Motor neuron (in vitro differentiated cells): ENCODE measurements around the gene SGMS1. TPM values are rescaled to one million over a fixed set of nuclear protein-coding genes. Genes with fewer than 3 reads are reported as not detected.
A peak's percentile ranks its signal among the peaks of the same experiment; 100 is the strongest.
"Not testable (repeated sequence)": the region's sequence is repeated elsewhere in the genome, so short reads cannot be mapped to it uniquely, and the experiment has no call there.

Experiments used
- ATAC-seq, 8 experiments: fragments of 200-7000 bp; cut with Tn5 transposase; replicated peaks in 6 of 8; 2 replicates each; pipeline ENCODE4 v1.8.0; 2021; ENCODE audit warnings: mild to moderate bottlenecking in 8 of 8, moderate library complexity in 8 of 8
- H3K27ac ChIP-seq, 2 donors: fragments of 250-450 bp; sonication (Bioruptor Pico); 2 replicates each; pipeline ENCODE4 v1.9.0; 2021; ENCODE audit warnings: antibody characterized with exemption in 2 of 2, mild to moderate bottlenecking in 2 of 2, moderate library complexity in 1 of 2
- H3K4me1 ChIP-seq, 2 donors: fragments of 250-450 bp; sonication (Bioruptor Pico); replicated peaks in 1 of 2; 2 replicates each; pipeline ENCODE4 v1.6.1; 2021; ENCODE audit warnings: antibody characterized with exemption in 2 of 2, mild to moderate bottlenecking in 2 of 2, moderate library complexity in 1 of 2
- H3K4me3 ChIP-seq, 5 donors: fragments of 250-450 bp; sonication (Bioruptor Pico); 2 replicates each; pipeline ENCODE4 v1.9.0; 2021; ENCODE audit warnings: antibody characterized with exemption in 5 of 5, mild to moderate bottlenecking in 5 of 5, moderate library complexity in 4 of 5
- WGBS, 10 experiments: fragments of 450-650 bp; shearing (Covaris generic); methylation state at CpG; one replicate each; pipeline ENCODE4 v1.0.0; 2022; 5-methylcytosine and 5-hydroxymethylcytosine counted together
- in situ Hi-C, 9 experiments: fragments of 400-800 bp; cut with MboI; loops; one replicate each; pipeline ENCODE4 v1.15.0; 2021; ENCODE audit warnings: low sequenced_read_pairs in 9 of 9, low pct_unique_long_range_greater_than_20kb in 2 of 9; ENCODE audit not compliant: unreplicated experiment in 9 of 9
- total RNA-seq, 8 experiments: library from RNA; unstranded; fragments of 300-600 nt; gene quantifications; 2 replicates each; pipeline versions ENCODE4 v1.2.3 to v1.2.4, GENCODE V29; 2022

The SGMS1 gene
- total RNA-seq, 8 experiments from 2014 or later, result 8.5 to 31.0 (median 19.8) TPM

DNA sequence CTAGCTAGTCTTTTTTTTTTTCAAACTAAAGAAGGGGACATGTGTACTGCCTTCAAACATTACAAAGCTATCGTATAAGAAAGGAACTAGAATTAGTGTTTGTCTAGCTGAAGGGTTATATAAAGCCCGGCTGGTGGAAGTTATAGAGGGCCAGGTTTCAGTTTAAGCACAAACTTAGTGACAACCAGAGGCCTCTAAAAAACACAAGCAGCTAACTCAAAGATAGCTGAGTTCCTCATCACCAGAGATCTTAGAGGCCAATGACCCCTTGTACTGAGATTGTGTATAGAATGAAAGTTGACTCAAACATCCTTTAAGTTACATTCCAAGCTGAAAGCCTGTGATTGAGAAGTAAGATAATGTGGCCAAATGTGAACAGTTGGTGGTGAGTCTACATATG is 28.1 kb upstream of the SGMS1 start:
- no peak for ATAC-seq
- 29 to 100% (median 78%) methylated on average over 1 to 2 of the region's 2 CpGs; no CpG with 5 or more reads in 1 of the 10 experiments for WGBS, 10 experiments
- Histone ChIP-seq H3K4me3 (no peak overlapping the region), H3K4me1 (no peaks in the 10 kb centered on the region), H3K27ac (no peak overlapping the region)
- in situ Hi-C loops, result no loop called here

DNA sequence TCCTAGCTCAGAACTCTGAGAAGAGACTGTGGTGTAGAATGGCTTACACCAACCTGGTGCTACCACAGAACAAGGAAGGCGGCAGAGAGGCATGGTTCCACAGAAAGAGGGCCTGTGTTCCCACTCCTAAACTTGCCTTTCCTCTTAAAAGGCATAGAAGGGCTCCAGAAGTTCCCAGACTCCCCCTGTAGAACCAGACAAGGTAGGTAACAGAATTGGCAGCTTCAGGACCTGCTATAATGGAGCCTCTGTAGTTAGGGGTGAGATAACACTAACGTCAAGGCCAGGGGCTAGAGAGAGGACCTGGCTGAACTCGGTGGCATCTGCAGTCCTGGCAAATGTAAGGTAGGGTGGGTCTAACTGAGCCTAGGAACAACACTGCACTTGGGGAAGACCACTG is 26.7 kb upstream of the SGMS1 start:
- Histone ChIP-seq H3K4me3 (no peak overlapping the region), H3K4me1 (no peaks in the 10 kb centered on the region), H3K27ac (no peak overlapping the region)
- 83 to 100% (median 92%) methylated on average over 1 to 2 of the region's 3 CpGs; no CpG with 5 or more reads in 5 of the 10 experiments for WGBS, 10 experiments
- in situ Hi-C loops, result no loop called here
- ATAC-seq, result no peak

GRCh38 chr10:50648935-50649227 is 25.1 kb upstream of the SGMS1 start:
- H3K4me1 ChIP-seq, result no peaks in the 10 kb centered on the region
- in situ Hi-C loops, result loop anchor here in 1 of 9 experiments (25.0 kb wide), 1 partner anchor 88 kb away; the partner anchor contains the start of gene ASAH2B
- H3K27ac ChIP-seq, result no peak overlapping the region
- no peak overlapping the region for H3K4me3 ChIP-seq
- ATAC-seq, result no peak
- 29 to 89% (median 40%) methylated on average over 1 of the region's 1 CpG; no CpG with 5 or more reads in 3 of the 10 experiments for WGBS, 10 experiments

DNA sequence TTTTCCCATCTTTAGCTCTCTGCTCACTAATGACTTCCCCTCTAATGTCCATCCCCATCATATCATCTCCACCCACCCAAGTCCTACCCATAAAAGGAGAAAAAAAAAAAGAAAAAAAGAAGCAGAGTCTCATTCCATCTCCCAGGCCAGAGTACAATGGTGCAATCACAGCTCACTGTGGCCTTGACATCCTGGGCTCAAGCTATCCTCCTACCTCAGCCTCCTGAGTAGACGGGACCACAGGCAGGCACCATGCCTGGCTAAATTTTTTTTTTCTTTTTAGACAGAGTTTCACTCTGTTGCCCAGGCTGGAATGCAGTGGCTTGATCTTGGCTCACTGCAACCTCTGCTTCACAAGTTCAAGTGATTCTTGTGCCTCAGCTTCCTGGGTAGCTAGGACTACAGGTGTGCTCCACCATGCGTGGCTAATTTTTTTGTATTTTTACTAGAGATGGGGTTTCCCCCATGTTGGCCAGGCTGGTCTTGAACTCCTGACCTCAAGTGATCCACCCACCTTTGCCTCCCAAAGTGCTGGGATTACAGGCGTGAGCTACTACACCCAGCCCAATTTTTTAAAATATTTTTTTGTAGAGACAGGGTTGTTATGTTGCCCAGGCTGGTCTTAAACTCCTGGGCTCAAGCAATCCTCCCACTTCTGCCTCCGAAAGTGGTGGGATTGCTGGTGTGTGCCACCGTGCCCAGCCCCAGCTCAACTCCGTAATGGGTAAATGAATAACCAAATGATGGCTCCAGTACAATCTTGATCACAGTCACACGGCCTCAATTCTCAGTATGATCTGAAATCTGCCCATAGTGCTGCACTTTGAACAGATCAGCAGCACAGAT is 24.6 kb upstream of the SGMS1 start:
- H3K4me3 ChIP-seq, result no peak overlapping the region
- no peaks in the 10 kb centered on the region for H3K4me1 ChIP-seq
- no peak overlapping the region for H3K27ac ChIP-seq
- in situ Hi-C loops, result loop anchor here in 1 of 9 experiments (25.0 kb wide), 1 partner anchor 89 kb away; the partner anchor contains the start of gene ASAH2B
- WGBS, 10 experiments, result 66 to 100% (median 86%) methylated on average over 1 to 5 of the region's 7 CpGs; no CpG with 5 or more reads in 1 of the 10 experiments
- no peak for ATAC-seq

GRCh38 chr10:50647350-50647749 is 23.6 kb upstream of the SGMS1 start:
- H3K4me3 ChIP-seq, ATAC-seq, H3K4me1 ChIP-seq, H3K27ac ChIP-seq: not testable (repeated sequence)
- in situ Hi-C loops, result loop anchor here in 1 of 9 experiments (25.0 kb wide), 1 partner anchor 90 kb away; the partner anchor contains the start of gene ASAH2B
- WGBS, 10 experiments, result 57 to 100% (median 100%) methylated on average over 1 of the region's 1 CpG; no CpG with 5 or more reads in 3 of the 10 experiments

DNA sequence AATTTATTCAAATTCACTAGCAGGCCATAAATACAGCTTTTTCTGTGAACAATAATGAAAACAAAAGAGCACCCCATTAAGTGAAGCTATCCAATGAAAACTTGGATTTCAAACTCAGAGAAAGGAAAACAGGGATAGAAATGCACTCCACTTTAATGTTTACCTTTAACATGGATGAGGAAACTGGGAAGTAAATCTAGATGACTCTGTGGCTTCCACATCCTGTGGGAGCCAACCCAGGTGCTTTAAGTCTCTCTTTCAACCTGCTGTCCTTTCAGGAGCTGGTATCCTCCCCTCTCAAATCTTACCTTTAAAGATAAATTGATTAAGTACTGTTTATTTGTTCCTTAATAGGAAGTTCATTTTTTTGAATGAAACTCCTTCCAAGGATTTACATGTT is 21.5 kb upstream of the SGMS1 start:
- Histone ChIP-seq H3K4me1 (no peaks in the 10 kb centered on the region), H3K27ac (no peak overlapping the region), H3K4me3 (no peak overlapping the region)
- in situ Hi-C loops, result loop anchor here in 1 of 9 experiments (25.0 kb wide), 1 partner anchor 92 kb away; the partner anchor contains the start of gene ASAH2B
- ATAC-seq, result no peak

- ATAC-seq, result no peak
- in situ Hi-C loops, result loop anchor here in 1 of 9 experiments (25.0 kb wide), 1 partner anchor 96 kb away; the partner anchor contains the start of gene ASAH2B
- Histone ChIP-seq H3K27ac (no peak overlapping the region), H3K4me3 (no peak overlapping the region), H3K4me1 (no peaks in the 10 kb centered on the region)
- 0 to 95% (median 85%) methylated on average over 1 to 2 of the region's 2 CpGs; no CpG with 5 or more reads in 1 of the 10 experiments for WGBS, 10 experiments
Observed at GRCh38 chr10:50641626-50642025, 17.9 kb upstream of the SGMS1 start.

DNA sequence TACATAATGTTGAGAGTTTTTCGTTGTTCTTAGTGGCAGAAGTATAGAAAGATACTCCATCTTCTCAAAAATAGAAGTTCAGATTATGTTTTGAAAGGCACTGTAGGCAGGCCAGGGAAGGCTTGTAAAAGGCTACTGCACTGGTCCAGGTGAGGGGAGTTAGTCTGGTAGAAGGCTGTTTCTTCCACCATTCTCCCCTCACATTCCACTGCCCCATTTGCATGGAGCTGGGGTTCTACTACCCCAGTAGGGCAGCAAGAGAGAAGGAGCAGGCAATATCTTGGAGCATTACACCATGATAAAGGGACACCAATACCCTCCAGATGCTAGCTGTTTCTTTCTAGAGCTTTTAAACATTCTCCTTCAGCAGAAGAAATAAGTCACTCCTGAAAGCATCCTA is 16.5 kb upstream of the SGMS1 start:
- 25 to 83% (median 63%) methylated on average over 1 of the region's 1 CpG; no CpG with 5 or more reads in 4 of the 10 experiments for WGBS, 10 experiments
- ATAC-seq, result no peak

DNA sequence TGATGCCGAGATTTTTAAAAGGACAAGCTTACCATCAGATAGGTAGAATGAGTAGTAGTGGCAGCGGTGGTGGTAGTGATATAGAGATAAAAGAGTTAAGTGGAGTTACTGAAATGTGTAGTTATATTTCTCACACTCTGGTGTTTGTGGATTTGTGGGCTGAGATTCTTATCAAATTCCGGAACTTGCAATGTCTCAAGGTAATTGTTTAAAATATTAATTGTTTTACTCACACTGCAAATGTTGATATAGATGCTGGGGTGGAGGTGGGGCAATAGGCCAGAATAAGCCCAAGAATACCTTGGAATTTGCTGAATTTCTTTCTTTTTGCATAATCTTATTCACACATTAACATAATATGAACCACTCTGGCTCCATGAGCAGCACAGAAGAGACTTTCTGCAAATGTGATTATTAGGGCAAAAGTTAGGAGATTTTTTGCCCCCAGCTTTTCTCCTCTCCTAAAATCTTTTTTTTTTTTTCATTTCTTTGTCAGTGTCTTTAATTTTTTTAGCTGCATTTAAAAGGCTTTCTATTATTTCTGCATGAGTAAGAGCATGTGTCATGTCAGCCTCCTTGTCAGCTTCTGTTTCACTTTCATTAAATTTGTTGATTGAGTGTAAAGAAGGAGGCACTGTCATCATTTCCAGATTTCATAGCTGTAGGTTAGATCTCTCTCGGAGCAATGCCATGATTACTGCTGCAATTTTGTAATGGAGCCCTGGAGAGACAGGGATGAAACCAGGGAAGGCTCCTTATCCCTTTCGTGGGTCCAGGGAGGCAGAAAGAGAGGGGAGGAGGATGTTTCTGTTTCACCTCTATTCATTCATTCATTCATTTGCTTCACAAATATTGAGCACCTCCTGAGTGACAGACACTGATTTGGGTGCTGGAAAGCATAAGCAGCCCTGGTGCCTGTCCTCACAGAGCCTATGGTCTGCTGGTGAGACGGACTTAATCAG is 13.1 kb upstream of the SGMS1 start:
- Histone ChIP-seq H3K27ac (no peak overlapping the region), H3K4me3 (no peak overlapping the region), H3K4me1 (no peaks in the 10 kb centered on the region)
- ATAC-seq, result peak in 5 of 8 experiments; percentile 34 to 94 (median 90)
- in situ Hi-C loops, result loop anchor here in 1 of 9 experiments (25.0 kb wide), 1 partner anchor 100 kb away; the partner anchor contains the start of gene ASAH2B
- 17 to 100% (median 50%) methylated on average over 1 to 6 of the region's 6 CpGs; no CpG with 5 or more reads in 1 of the 10 experiments for WGBS, 10 experiments

More for the DNA sequence above, 16.5 kb upstream of the SGMS1 start:
- H3K27ac ChIP-seq, result no peak overlapping the region
- H3K4me1 ChIP-seq, result no peaks in the 10 kb centered on the region
- in situ Hi-C loops, result loop anchor here in 1 of 9 experiments (25.0 kb wide), 1 partner anchor 97 kb away; the partner anchor contains the start of gene ASAH2B
- no peak overlapping the region for H3K4me3 ChIP-seq

DNA sequence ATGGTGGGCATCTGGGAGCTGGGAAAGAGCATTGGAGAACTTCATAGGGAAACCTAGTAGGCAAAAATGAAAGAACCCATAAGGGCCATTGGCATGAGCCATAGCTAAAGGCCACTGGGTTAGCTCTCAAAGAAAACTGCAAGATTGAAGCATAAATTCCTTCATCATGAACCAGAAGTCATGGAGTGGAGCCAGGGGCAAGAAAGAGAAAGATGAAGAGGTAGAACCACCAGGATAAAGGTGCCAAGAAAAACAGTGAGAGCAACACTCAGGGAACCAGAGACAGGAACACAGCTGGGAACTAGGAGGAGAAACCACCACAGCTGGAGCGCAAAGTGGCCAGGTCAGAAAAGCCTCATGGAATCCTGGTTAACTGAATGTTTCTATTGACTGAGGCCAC is 11.5 kb upstream of the SGMS1 start:
- Histone ChIP-seq H3K27ac (no peak overlapping the region), H3K4me1 (no peaks in the 10 kb centered on the region), H3K4me3 (no peak overlapping the region)
- ATAC-seq, result no peak
- 20 to 100% (median 78%) methylated on average over 1 of the region's 1 CpG; no CpG with 5 or more reads in 6 of the 10 experiments for WGBS, 10 experiments
- in situ Hi-C loops, result loop anchor here in 1 of 9 experiments (25.0 kb wide), 1 partner anchor 102 kb away; the partner anchor contains the start of gene ASAH2B

- Histone ChIP-seq H3K27ac (no peak overlapping the region), H3K4me3 (no peak overlapping the region), H3K4me1 (no peaks in the 10 kb centered on the region)
- WGBS, 10 experiments, result 71 to 100% (median 74%) methylated on average over 1 of the region's 1 CpG; no CpG with 5 or more reads in 4 of the 10 experiments
- in situ Hi-C loops, result loop anchor here in 1 of 9 experiments (25.0 kb wide), 1 partner anchor 103 kb away; the partner anchor contains the start of gene ASAH2B
- no peak for ATAC-seq
Observed at GRCh38 chr10:50634479-50634878, 10.7 kb upstream of the SGMS1 start.

DNA sequence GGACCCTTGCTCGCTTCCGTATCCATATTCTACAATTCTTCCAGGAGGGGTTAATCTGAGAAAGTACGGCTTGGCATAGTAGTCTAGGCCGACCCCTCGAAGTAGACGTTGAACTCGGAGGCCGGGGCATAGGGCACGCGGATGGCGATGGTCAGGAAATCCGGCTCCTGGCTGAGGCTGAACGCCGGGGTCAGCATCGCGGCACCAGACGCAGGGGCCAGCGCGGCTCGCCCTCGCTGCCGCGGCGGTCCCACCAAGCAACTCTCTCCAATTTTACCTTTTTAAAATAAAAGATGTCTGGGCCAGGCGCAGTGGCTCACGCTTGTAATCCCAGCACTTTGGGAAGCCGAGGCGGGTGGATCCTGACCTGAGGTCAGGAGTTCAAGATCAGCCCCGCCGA is 7.3 kb upstream of the SGMS1 start:
- Histone ChIP-seq H3K4me3 (no peak overlapping the region), H3K4me1 (peaks cover 0 to 3% of the 10 kb centered on the region in 2 donors), H3K27ac (no peak overlapping the region)
- in situ Hi-C loops, result loop anchor here in 1 of 9 experiments (25.0 kb wide), 1 partner anchor 106 kb away; the partner anchor contains the start of gene ASAH2B
- ATAC-seq, result no peak
- WGBS, 10 experiments, result 89 to 100% (median 97%) methylated on average over 3 to 21 of the region's 30 CpGs; no CpG with 5 or more reads in 5 of the 10 experiments
